ENCODE data around the gene MIEF1.

MIEF1 gene

GRCh38 chr22:39563571-39564428 lies 61.7 kb downstream of the MIEF1 start:
- DNase-seq, result no peak

- no peak for DNase-seq
Measured at GRCh38 chr22:39565414-39565944, 63.4 kb downstream of the MIEF1 start.

- no peak for DNase-seq
Measured at GRCh38 chr22:39567135-39567946, 65.3 kb downstream of the MIEF1 start.

Measured in right forelimb (tissue), 1 donor.